CD4-positive, alpha-beta T cell treated with Interferon alpha-2 for 1 hour (primary cell): Measurements from ENCODE around the gene ANKRD2.
"Not testable (repeated sequence)": the region's sequence is repeated elsewhere in the genome, so short reads cannot be mapped to it uniquely, and the experiment has no call there.

Source experiments
- DNase-seq, 2 donors: peaks; one replicate each; pipeline ENCODE4 v3.0.0-alpha.2; 2020 to 2022

Gene ANKRD2, protein sequence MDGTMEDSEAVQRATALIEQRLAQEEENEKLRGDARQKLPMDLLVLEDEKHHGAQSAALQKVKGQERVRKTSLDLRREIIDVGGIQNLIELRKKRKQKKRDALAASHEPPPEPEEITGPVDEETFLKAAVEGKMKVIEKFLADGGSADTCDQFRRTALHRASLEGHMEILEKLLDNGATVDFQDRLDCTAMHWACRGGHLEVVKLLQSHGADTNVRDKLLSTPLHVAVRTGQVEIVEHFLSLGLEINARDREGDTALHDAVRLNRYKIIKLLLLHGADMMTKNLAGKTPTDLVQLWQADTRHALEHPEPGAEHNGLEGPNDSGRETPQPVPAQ

DNA sequence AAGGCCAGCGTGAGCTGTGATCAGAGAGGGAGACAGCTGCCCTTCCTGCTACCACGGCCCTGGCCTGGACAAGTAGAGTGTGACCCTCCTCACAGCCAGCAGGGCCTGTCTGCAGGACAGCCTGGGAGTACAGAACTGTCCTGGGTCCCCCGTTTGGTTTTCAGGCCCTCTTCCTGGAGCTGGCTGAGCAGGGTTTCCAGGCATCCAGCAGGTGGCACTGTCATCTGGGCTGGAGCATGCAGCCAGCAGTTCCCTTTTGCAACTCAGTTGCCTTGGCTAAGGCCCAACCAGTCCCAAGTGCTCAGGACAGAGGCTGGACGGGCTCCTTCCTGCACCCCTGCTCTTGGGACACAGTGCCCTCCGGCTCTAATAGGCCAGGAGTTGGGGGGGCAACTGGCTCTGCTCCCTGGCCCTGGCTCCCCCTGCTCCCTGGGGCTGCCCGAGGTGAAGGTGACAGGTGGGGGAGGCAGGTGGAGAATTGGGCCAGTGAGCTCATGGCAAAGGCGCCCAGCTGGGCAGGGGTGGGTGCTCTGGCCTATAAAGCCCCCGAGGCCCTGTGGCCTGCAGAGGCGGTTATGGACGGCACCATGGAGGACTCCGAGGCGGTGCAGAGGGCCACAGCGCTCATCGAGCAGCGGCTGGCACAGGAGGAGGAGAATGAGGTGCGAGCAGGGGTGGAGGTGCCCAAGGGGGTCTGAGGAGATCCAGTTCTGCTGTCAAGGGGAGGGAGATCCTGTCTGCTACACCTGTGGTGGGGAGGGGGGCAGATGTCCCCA lies at the start of gene ANKRD2:
Gene ANKRD2 (plus strand): TSS at position 566 of the 776 bp plus-strand sequence. CDS start 10 bp downstream, at position 576.
- DNase-seq = peak; percentile 44 to 50

DNA sequence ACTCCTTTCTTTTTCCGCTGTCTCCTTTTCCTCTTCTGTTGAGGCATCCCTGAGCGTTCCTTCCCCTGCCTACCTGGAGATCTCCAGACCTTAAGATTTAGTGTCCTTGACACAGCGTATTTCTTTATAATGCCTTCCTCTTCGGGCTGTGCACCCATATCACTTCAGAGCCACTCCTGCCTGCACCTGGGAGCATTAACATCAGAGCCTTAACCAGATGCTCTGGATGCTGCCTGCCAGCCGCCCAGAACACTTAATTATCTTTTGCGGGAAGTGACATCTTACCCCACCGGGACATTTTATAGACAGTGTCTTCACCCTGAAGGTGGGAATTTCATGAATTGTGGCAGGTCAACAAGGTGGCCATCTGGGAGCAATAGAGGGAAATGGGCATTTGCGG lies 49.6 kb upstream of the ANKRD2 start:
- no peak for DNase-seq

DNA sequence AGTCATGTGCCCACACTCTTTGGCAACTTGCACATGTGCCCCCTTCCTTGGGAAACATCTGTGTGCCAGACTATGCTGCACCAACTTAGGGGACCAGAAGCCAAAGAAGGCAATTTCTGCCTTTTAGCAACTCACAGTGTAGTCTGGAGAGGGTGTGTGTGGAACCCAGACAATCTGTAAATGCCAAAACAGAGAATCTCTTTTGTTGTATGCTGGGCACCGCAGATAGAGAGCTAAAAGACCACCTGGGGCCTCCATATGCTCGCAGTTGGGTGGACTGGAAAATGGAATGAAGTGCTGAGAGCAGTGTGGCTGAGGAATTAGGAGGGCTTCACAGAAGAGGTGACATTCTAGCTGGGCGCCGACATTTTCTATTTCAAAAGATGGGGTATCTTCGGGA lies 47.5 kb upstream of the ANKRD2 start:
- DNase-seq = no peak

GRCh38 chr10:97525683-97526110 lies 46.9 kb upstream of the ANKRD2 start:
- DNase-seq = no peak

DNA sequence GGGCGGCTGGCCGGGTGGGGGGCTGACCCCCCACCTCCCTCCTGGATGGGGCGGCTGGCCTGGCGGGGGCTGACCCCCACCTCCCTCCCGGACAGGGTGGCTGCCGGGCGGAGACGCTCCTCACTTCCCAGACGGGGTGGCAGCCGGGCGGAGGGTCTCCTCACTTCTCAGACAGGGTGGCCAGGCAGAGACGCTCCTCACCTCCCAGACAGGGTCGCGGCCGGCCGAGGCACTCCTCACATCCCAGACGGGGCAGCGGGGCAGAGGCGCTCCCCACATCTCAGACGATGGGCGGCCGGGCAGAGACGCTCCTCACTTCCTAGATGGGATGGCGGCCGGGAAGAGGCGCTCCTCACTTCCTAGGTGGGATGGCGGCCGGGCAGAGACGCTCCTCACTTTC lies 43.7 kb upstream of the ANKRD2 start:
- not testable (repeated sequence) for DNase-seq

- DNase-seq = no peak
These were observed 42.7 kb upstream of the ANKRD2 start for GRCh38 chr10:97529685-97530465.

DNA sequence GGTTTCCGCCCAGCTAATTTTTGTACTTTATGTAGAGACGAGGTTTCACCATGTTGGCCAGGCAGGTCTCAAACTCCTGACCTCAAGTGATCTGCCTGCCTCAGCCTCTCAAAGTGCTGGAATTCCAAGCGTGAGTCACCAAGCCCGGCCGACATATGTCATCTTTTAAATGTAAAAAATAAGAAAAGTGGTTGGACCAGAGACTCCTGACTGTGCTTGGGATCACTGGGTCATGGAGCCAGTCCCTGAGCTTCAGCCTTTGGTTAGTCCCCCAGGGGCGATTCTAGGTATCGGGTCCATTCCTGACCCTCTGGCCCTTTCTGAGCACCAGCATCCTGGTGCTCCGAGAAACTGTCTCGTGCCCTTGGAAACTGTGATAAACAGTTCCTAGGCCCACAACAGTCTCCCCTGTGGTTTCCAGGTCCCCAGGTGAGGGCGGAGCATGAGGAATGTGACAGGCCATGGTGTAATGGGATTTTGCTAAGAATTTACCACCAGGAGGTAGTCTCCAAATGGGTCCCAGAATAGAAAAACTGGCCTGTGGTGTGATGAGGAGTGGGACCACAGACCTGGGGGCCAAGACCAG lies 41.1 kb upstream of the ANKRD2 start:
- no peak for DNase-seq

- DNase-seq = no peak
These were observed 39.5 kb upstream of the ANKRD2 start for GRCh38 chr10:97532935-97533671.

DNA sequence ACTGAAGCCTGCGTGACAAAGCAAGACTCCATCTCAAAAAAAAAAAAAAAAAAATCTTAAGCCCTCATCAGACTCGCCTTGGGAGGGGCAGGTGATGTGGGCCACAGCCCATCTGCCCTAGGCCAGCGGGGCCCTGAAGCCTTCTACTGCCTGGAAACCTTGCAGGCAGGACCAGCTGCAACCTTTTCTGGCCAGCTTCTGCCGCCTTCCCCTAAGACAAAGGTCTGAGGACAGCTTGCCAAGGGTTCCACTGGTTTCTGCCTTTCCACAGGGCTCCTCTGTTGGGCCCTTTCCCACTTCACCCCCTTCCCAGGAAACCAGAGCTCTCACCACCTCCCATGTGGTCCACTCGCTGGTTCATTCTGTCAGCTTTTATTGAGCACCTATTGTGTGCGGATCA lies 38.7 kb upstream of the ANKRD2 start:
- no peak for DNase-seq

DNA sequence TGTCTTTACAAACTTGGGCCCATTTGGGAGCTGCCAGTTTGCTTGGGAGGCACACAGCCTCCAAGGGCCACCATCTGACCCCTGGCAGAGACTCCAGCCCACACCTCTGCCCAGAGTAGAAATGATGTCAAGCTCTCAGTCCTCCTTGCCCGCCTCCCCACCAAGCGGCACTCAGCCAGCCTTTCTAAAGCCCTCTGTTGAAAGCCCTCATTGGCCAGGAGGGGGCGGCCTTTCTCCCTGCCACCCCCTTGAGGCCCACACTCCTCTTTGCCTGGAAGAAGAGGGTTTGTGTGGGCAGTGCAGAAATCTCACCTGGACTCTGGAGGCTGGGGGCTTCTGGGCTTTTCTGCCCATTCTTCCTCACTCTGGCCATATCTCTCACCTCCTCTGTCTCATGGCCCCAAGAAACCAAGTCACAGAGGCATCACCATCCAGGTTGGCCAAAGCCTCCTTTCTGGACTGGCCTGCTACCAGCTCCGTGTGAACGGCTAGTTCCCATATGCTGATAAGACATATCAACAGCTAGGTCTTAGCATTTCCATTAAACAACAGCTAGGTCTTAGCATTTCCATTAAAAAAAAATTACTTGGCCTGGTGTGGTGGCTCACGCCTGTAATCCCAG lies 37.7 kb upstream of the ANKRD2 start:
- DNase-seq = peak in 1 of 2 donors; percentile 16

DNA sequence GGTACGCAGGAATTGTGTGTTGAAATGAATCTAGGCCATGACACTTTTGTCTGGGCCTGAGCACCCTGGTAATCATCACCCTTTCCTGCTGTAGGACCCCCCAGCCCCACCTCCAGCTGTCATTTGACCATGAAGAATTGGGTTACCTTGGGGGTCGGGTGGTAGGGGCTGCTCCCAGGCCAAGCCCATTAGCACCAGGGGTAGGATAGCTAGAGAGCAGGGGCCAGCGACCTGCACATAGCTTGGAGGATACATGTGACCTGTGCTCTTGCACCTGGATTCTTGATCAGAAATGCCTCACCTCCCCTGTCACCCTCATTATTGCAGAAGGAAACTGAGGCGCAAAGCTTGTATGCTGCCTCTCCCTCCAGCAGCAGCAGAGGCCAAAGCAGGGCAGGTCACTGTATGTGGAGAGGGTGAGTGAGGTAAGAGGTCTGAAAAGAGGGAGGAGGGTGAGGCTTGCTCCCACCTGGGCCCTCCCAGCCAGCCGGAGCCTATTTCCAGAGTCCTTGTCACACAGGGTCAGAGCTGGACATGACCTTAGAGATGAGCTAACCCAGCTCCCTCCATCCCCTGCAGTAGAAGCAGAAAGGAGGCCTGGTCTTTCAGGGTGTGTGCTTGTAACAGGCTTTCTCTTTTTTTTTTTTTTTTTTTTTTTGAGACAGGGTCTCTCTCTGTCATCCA lies 35.3 kb upstream of the ANKRD2 start:
- DNase-seq = no peak

- no peak for DNase-seq
These were observed 34.2 kb upstream of the ANKRD2 start for GRCh38 chr10:97538411-97538810.

DNA sequence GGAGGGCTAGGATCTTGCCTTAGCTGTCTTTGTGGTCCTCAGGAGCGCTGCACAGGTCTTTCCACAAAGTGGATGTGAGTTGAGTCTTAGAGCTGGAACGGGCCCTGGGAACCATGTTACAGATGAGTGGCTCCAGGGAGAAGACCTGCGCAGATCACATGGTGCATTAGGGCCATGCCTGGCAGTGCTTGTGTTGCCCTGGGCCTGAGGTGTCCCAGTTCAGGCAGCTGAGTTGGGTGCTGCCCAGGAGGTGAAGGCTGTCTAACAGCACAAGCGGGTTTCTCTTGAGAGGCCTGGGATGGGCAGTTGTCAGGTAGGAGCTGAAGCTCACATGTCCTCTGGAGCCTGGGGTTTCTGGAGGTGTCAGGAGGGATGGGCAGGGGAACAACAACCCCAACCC lies 33.7 kb upstream of the ANKRD2 start:
- no peak for DNase-seq

DNA sequence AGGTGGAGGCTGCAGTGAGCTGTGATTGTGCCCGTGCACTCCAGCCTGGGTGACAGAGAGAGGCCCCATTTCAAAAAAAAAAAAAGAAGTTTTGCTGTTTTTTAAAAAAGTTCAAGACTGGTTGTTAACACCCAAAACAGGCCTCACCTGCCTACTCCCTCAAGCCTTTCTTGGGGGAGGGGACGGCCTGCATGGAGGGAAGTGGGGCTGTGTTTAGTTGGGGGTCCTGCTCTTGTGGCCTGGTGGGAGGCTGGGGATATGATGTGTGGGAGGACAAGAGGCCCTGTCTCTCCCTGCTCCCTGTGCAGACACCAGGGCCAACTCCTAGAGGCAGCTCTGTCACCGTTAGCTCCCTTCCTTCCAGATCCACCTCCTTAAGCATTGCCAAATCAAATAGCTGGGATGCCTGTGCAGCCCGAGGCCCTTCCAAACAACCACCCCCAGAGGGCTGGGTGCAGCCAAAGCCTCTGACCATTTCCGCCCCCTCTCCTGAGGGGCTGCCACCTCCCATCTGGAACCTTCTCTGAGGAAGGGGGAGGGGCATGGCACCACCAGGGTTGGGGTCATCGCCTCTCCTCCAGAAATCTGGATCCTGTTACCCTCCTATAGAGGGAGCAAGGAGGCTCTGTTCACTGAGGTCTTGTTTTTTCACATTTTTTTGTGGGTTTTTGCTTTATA lies 32.9 kb upstream of the ANKRD2 start:
- DNase-seq = no peak

- DNase-seq = no peak
These were observed 31.7 kb upstream of the ANKRD2 start for GRCh38 chr10:97540669-97541500.

- DNase-seq = peak in 1 of 2 donors; percentile 22
These were observed 30.2 kb upstream of the ANKRD2 start for GRCh38 chr10:97542169-97543024.

GRCh38 chr10:97543025-97543546 lies 29.5 kb upstream of the ANKRD2 start:
- DNase-seq = peak in 1 of 2 donors; percentile 61
